Liver (tissue), 9 donors: Measurements from ENCODE around the gene PIGQ. TPM values are rescaled to one million over a fixed set of nuclear protein-coding genes. Genes with fewer than 3 reads are reported as not detected.

Source experiments
- DNase-seq: peaks from one replicate; pipeline ENCODE4 v3.0.0-alpha.2; 2017; ENCODE audit warnings: low spot score
- H3K27ac ChIP-seq, 2 donors: one replicate each; pipeline ENCODE4 v1.7.0; 2013; ENCODE audit warnings: inconsistent platforms in 2 of 2, low read length in 2 of 2, control low read depth in 1 of 2, low read depth in 1 of 2, mild to moderate bottlenecking in 1 of 2
- H3K27me3 ChIP-seq, 4 donors: one replicate each; pipeline versions ENCODE4 v1.6.1 to v1.7.0; 2013; ENCODE audit warnings: low read length in 3 of 4, inconsistent platforms in 1 of 4, mild to moderate bottlenecking in 1 of 4, moderate library complexity in 1 of 4; ENCODE audit not compliant: control insufficient read depth in 4 of 4, insufficient read depth in 4 of 4
- H3K36me3 ChIP-seq, 4 donors: one replicate each; pipeline versions ENCODE4 v1.6.1 to v1.7.0; 2013; ENCODE audit warnings: low read length in 3 of 4, mild to moderate bottlenecking in 3 of 4, low read depth in 1 of 4, moderate library complexity in 1 of 4; ENCODE audit not compliant: control insufficient read depth in 4 of 4, insufficient read depth in 3 of 4
- H3K4me1 ChIP-seq, 4 donors: one replicate each; pipeline versions ENCODE4 v1.6.1 to v1.7.0; 2013; ENCODE audit warnings: low read length in 3 of 4, mild to moderate bottlenecking in 3 of 4, moderate library complexity in 1 of 4; ENCODE audit not compliant: control insufficient read depth in 4 of 4, insufficient read depth in 4 of 4
- H3K4me3 ChIP-seq, 3 donors: one replicate each; pipeline versions ENCODE4 v1.6.1 to v1.7.0; 2013; ENCODE audit warnings: low read length in 3 of 3, control low read depth in 1 of 3, low read depth in 1 of 3, mild to moderate bottlenecking in 1 of 3
- H3K9ac ChIP-seq, 2 donors: one replicate each; pipeline ENCODE4 v1.7.0; 2013; ENCODE audit warnings: low read length in 2 of 2, mild to moderate bottlenecking in 2 of 2, moderate library complexity in 2 of 2, control low read depth in 1 of 2, low read depth in 1 of 2
- H3K9me3 ChIP-seq, 4 donors: one replicate each; pipeline versions ENCODE4 v1.6.1 to v1.7.0; 2013; ENCODE audit warnings: low read length in 3 of 4; ENCODE audit not compliant: control insufficient read depth in 4 of 4
- FOXA2 ChIP-seq: IDR thresholded peaks from 2 replicates; pipeline ENCODE4 v1.6.1; 2016; ENCODE audit warnings: antibody characterized with exemption
- HNF4A ChIP-seq, 2 donors: conservative IDR thresholded peaks; 2 replicates each; pipeline ENCODE4 v1.6.1; 2016; ENCODE audit warnings: antibody characterized with exemption in 2 of 2, mild to moderate bottlenecking in 2 of 2
- NR2F2 ChIP-seq: IDR thresholded peaks from 2 replicates; pipeline ENCODE4 v1.6.1; 2016; ENCODE audit warnings: antibody characterized with exemption
- RAD21 ChIP-seq, 2 donors: IDR thresholded peaks; 2 replicates each; pipeline ENCODE4 v1.6.1; 2016; ENCODE audit warnings: antibody characterized with exemption in 2 of 2, mild to moderate bottlenecking in 2 of 2
- RXRA ChIP-seq, 2 donors: IDR thresholded peaks; 2 replicates each; pipeline ENCODE4 v1.6.1; 2017 to 2018; ENCODE audit warnings: antibody characterized with exemption in 2 of 2, mild to moderate bottlenecking in 1 of 2
- YY1 ChIP-seq: IDR thresholded peaks from 2 replicates; pipeline ENCODE4 v1.6.1; 2016; ENCODE audit warnings: antibody characterized with exemption, mild to moderate bottlenecking
- WGBS: extraction: QIAGEN DNeasy Blood & Tissue Kit; methylation state at CpG from one replicate; pipeline ENCODE4 v1.1.7; 2013; 5-methylcytosine and 5-hydroxymethylcytosine counted together
- polyA plus RNA-seq, 2 donors: library from polyadenylated mRNA; stranded (reverse) in 1 of 2; unstranded in 1 of 2; fragments of 200-250 nt in 1 of 2; fragments of >200 nt in 1 of 2; fragmentation: Nextera tagmentation in 1 of 2; extraction: Ambion mirVana in 1 of 2; gene quantifications; one replicate each; pipeline versions ENCODE4 v1.2.1 to v1.2.3, GENCODE V29; 2013 to 2015
- total RNA-seq, 2 donors: library from RNA; depleted of rRNA; stranded (reverse); fragments of >200 nt; gene quantifications; one replicate each; pipeline ENCODE4 v1.2.3, GENCODE V29; 2014
- TF ChIP-seq, protein P1 (sequence below): fragments of 150-350 bp; IDR thresholded peaks from 2 replicates; pipeline ENCODE4 v1.5.1; 2017; ENCODE audit warnings: improper control_type of control experiment, low read depth, low read length; ENCODE audit not compliant: missing input control
- TF ChIP-seq, protein P2 (sequence below): IDR thresholded peaks from 2 replicates; pipeline ENCODE4 v1.6.1; 2016; ENCODE audit warnings: antibody characterized with exemption, mild to moderate bottlenecking
- donor health status: healthy.
- donor health status: healthy.
- donor health status: healthy.
- donor health status: healthy.
- donor health status: healthy.

PIGQ gene
- total and polyA plus RNA-seq, 4 donors, result 16.8 to 144 (median 20.6) TPM

DNA sequence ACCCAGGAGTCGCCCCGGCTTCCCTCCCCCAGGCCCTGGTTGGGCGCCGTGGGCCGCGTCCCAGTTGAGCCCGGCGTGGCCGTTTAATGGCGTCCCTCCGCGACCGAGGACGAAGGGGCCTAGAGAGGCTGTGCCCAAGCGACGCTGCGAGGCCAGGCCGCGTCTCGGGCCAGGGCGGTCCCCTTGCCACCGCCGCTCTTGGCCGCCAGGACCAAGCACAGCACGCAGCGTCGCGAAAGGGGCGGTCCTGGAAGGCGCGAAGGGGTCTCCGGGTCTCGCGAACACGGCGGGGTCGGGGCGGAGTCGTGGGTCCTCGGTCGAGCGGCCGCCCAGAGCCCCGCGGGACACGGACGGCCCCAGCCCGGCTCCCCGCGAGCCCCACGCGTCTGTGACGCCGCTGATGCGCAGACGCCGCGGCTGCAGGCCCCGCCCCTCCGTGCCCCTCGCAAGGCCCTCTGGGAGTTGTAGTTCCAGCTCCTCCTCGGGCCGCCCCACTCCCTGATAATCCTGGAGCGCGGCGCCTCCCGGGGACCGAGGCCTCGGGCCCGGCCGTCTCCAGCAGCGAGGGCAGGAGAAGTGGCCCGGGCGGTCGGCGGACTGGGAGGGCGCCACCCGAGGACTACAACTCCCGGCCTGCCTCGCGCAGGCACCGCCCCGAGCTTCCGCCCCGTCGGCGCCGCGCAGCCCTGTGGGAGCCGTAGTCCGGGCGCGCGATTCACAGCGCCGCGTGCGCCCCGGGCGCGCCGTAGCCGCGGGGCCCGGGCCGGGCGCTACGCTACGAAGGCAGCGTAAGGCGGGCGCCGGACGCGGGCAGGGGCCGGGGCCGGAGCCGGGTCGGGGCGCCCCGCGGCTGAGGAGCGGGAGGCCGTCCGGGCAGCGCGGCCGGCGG lies 42.5 kb upstream of the PIGQ start, which contains the start of gene CAPN15:
Gene CAPN15, plus strand, starts transcription at position 698 of the 889 bp plus-strand sequence. CDS start 19,127 bp downstream, outside the sequence.
- no peaks in the 10 kb centered on the region for H3K9me3 ChIP-seq
- H3K4me1 ChIP-seq, result peaks cover 14 to 45% (median 34%) of the 10 kb centered on the region in 4 donors
- peak within 1 kb of the TSS; percentile 52 to 84 for H3K9ac ChIP-seq
- H3K27ac ChIP-seq, result peak within 1 kb of the TSS; percentile 95 to 98
- TF ChIP-seq HNF4A (conservative IDR thresholded peaks at IDR 0.05) (no peak), YY1 (peak; percentile 72), RAD21 (IDR thresholded peaks at IDR 0.05) (no peak), FOXA2 (no peak)
- TF ChIP-seq, protein P1, sequence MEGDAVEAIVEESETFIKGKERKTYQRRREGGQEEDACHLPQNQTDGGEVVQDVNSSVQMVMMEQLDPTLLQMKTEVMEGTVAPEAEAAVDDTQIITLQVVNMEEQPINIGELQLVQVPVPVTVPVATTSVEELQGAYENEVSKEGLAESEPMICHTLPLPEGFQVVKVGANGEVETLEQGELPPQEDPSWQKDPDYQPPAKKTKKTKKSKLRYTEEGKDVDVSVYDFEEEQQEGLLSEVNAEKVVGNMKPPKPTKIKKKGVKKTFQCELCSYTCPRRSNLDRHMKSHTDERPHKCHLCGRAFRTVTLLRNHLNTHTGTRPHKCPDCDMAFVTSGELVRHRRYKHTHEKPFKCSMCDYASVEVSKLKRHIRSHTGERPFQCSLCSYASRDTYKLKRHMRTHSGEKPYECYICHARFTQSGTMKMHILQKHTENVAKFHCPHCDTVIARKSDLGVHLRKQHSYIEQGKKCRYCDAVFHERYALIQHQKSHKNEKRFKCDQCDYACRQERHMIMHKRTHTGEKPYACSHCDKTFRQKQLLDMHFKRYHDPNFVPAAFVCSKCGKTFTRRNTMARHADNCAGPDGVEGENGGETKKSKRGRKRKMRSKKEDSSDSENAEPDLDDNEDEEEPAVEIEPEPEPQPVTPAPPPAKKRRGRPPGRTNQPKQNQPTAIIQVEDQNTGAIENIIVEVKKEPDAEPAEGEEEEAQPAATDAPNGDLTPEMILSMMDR, result peak; percentile 9
- TF ChIP-seq, protein P2, sequence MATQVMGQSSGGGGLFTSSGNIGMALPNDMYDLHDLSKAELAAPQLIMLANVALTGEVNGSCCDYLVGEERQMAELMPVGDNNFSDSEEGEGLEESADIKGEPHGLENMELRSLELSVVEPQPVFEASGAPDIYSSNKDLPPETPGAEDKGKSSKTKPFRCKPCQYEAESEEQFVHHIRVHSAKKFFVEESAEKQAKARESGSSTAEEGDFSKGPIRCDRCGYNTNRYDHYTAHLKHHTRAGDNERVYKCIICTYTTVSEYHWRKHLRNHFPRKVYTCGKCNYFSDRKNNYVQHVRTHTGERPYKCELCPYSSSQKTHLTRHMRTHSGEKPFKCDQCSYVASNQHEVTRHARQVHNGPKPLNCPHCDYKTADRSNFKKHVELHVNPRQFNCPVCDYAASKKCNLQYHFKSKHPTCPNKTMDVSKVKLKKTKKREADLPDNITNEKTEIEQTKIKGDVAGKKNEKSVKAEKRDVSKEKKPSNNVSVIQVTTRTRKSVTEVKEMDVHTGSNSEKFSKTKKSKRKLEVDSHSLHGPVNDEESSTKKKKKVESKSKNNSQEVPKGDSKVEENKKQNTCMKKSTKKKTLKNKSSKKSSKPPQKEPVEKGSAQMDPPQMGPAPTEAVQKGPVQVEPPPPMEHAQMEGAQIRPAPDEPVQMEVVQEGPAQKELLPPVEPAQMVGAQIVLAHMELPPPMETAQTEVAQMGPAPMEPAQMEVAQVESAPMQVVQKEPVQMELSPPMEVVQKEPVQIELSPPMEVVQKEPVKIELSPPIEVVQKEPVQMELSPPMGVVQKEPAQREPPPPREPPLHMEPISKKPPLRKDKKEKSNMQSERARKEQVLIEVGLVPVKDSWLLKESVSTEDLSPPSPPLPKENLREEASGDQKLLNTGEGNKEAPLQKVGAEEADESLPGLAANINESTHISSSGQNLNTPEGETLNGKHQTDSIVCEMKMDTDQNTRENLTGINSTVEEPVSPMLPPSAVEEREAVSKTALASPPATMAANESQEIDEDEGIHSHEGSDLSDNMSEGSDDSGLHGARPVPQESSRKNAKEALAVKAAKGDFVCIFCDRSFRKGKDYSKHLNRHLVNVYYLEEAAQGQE, result no peak
- H3K36me3 ChIP-seq, result no peaks in the 10 kb centered on the region
- peak; percentile 90 for DNase-seq
- no peaks in the 10 kb centered on the region for H3K27me3 ChIP-seq
- WGBS, result under 1% methylated on average over 129 of the region's 129 CpGs
- H3K4me3 ChIP-seq, result peak within 1 kb of the TSS; percentile 64 to 89 (median 87)

- H3K27me3 ChIP-seq, result no peaks in the 10 kb centered on the region
- H3K4me1 ChIP-seq, result peaks cover 18 to 50% (median 37%) of the 10 kb centered on the region in 4 donors
- H3K36me3 ChIP-seq, result no peaks in the 10 kb centered on the region
- H3K27ac ChIP-seq, result peak overlapping the region; percentile 15 to 41
- peak overlapping the region; percentile 52 to 56 for H3K9ac ChIP-seq
- TF ChIP-seq RXRA (IDR thresholded peaks at IDR 0.05), result peak in 1 of 2 donors; percentile 29
- TF ChIP-seq, protein P2, result peak; percentile 20
- no peak for TF ChIP-seq NR2F2
- H3K9me3 ChIP-seq, result no peaks in the 10 kb centered on the region
- peak overlapping the region; percentile 62 to 89 (median 87) for H3K4me3 ChIP-seq
- no peak for DNase-seq
- 4% methylated on average over 55 of the region's 55 CpGs for WGBS
These were observed 41.4 kb upstream of the PIGQ start for GRCh38 chr16:528111-529011.
